HL-60 (cell line): ENCODE measurements around the gene EYS.

Experiments used
- DNase-seq, 2 experiments: peaks; one replicate each; pipeline ENCODE4 v3.0.0-alpha.2; 2010 to 2020; ENCODE audit warnings: low read depth in 1 of 2, low spot score in 1 of 2
- H3K27ac ChIP-seq: fragments of 250-450 bp; sonication (Bioruptor Pico); replicated peaks from 2 replicates; pipeline ENCODE4 v1.5.1; 2020; ENCODE audit warnings: mild to moderate bottlenecking, moderate library complexity
- H3K27me3 ChIP-seq: fragments of 250-450 bp; sonication (Bioruptor Pico); 2 replicates; pipeline ENCODE4 v1.5.1; 2021; ENCODE audit warnings: mild to moderate bottlenecking, moderate library complexity; ENCODE audit not compliant: insufficient read depth, poor library complexity, severe bottlenecking
- H3K4me3 ChIP-seq: replicated peaks from 2 replicates; pipeline ENCODE4 v1.5.1; 2011; ENCODE audit warnings: mild to moderate bottlenecking, control low read depth, low read length; ENCODE audit not compliant: insufficient read depth
- CTCF ChIP-seq: IDR thresholded peaks from one replicate; pipeline ENCODE4 v1.5.1; 2011; ENCODE audit warnings: low read length, control low read depth, inconsistent platforms; ENCODE audit not compliant: insufficient read depth
- GABPA ChIP-seq: IDR thresholded peaks from 2 replicates; pipeline ENCODE4 v1.6.1; 2012; ENCODE audit warnings: low read depth
- POLR2AphosphoS5 ChIP-seq: IDR thresholded peaks from 2 replicates; pipeline ENCODE4 v1.6.1; 2012; ENCODE audit warnings: low read depth
- REST ChIP-seq: IDR thresholded peaks from 2 replicates; pipeline ENCODE4 v1.6.1; 2012; ENCODE audit warnings: low read depth; ENCODE audit not compliant: insufficient replicate concordance
- SPI1 ChIP-seq: IDR thresholded peaks from 2 replicates; pipeline ENCODE4 v1.6.1; 2012; ENCODE audit warnings: low read depth, mild to moderate bottlenecking, borderline replicate concordance

EYS gene

GRCh38 chr6:64085126-64085525 lies 1621.9 kb downstream of the EYS start:
- TF ChIP-seq REST (no peak), GABPA (no peak), CTCF (no peak), POLR2AphosphoS5 (no peak), SPI1 (no peak)
- Histone ChIP-seq H3K4me3 (no peak overlapping the region), H3K27ac (no peak overlapping the region), H3K27me3 (no peaks in the 10 kb centered on the region)
- no peak for DNase-seq

GRCh38 chr6:64084185-64084663 lies 1622.8 kb downstream of the EYS start:
- TF ChIP-seq POLR2AphosphoS5 (no peak), SPI1 (no peak), CTCF (no peak), REST (no peak), GABPA (no peak)
- Histone ChIP-seq H3K27ac (no peak overlapping the region), H3K4me3 (no peak overlapping the region), H3K27me3 (no peaks in the 10 kb centered on the region)
- DNase-seq, result no peak

GRCh38 chr6:64083261-64083660 lies 1623.8 kb downstream of the EYS start:
- no peak overlapping the region for H3K27ac ChIP-seq
- no peak for DNase-seq
- TF ChIP-seq SPI1, result no peak
- TF ChIP-seq POLR2AphosphoS5, result no peak
- TF ChIP-seq GABPA, result no peak
- no peak for TF ChIP-seq CTCF
- no peak for TF ChIP-seq REST

More at GRCh38 chr6:64083261-64083660, 1623.8 kb downstream of the EYS start:
- no peaks in the 10 kb centered on the region for H3K27me3 ChIP-seq
- H3K4me3 ChIP-seq, result no peak overlapping the region
